A549 treated with Hydrocortisone at 1 μM for 4 hours (cell line): Measurements from ENCODE around the gene KAT6B. TPM values are rescaled to one million over a fixed set of nuclear protein-coding genes. Genes with fewer than 3 reads are reported as not detected.

ENCODE experiments used
- total RNA-seq: library from RNA; stranded (reverse); fragments of 200-300 nt; extraction: Qiagen RNA extraction; gene quantifications from 5 replicates; pipeline ENCODE4 v1.2.3, GENCODE V29; 2022

The KAT6B gene
- 4.4 to 7.0 TPM (median 5.4 TPM) in 5 replicates for total RNA-seq

GRCh38 chr10:74826142-74827044 is at the start of gene KAT6B:
TSS of gene KAT6B (plus strand) at chr10:74826600. CDS start at chr10:74842858, 16,258 bp downstream.

